ENCODE data around the gene LHCGR.
"Not testable (repeated sequence)": the region's sequence is repeated elsewhere in the genome, so short reads cannot be mapped to it uniquely, and the experiment has no call there.

The LHCGR gene

DNA sequence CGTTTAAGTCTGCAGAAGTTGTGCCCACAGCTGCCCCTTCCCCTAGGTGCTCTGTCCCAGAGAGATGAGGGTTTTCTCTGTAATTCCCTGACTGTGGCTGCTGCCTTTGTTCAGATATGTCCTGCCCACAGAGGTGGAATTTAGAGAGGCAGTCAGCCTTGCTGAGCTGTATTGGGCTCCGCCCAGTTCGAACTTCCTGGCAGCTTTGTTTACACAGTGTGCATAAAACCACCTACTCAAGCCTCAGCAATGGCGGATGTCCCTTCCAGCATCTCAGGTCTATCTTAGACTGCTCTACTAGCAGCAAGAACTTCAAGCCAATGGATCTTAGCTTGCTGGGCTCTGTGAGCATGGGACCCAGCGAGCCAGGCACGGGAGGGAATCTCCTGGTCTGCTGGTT lies 48.1 kb downstream of the LHCGR start:
- DNase-seq, result no peak

DNA sequence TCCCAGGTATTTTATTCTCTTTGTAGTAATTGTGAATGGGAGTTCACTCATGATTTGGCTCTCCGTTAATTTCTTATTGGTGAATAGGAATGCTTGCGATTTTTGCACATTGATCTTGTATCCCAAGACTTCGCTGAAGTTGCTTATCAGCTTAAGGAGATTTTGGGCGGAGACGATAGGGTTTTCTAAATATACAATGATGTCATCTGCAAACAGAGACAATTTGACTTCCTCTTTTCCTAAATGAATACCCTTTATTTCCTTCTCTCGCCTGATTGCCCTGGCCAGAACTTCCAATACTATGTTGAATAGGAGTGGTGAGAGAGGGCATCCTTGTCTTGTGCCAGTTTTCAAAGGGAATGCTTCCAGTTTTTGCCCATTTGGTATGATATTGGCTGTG lies 51.9 kb downstream of the LHCGR start:
- not testable (repeated sequence) for DNase-seq

DNA sequence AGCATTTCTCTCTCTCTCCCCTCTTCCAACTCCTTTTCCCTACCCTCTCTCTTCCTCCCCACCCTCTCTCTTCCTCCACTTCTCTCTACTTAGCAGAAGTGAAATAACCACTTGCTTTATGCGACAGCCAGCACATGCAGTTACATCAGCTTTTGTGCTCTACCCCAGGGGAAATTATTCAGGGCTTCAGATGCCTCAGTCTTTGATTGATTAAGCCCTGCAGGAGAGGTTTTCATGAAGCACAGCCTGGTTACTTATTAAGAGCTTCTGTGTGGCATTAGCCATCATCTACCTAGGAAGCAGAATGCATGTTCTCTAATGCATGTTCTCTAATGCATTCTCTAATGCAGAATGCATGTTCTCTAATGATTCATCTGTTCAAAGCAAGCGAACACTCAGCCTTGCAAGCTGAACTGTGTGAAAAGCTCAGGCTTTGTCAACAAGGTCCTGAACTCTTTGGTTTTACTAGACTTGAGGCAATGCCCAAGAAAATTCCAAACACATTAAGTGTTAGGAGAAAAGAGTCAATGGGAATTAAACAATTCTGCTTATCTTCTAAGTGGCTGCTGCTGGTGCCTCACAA lies 56.1 kb downstream of the LHCGR start:
- DNase-seq, result peak; percentile 52

DNA sequence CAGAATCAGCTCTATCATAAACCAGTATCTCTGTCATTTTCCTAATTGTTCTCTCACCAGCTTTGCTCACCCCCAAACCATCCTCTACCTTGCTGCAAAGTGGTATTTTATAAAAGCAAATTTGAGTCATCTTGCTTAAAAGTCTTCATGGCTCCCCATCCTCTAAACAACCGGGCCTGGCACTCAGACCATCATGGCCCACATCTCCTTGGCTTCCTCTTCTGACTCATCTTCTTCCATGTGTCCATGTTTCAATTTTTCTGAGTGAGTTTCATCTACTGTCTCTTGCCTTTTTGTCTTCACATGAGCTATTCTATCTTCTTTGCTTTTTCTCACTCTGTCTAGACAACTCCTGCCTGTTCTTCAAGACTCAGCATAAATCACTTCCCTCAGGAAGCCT lies 58.6 kb downstream of the LHCGR start:
- DNase-seq, result no peak

DNA sequence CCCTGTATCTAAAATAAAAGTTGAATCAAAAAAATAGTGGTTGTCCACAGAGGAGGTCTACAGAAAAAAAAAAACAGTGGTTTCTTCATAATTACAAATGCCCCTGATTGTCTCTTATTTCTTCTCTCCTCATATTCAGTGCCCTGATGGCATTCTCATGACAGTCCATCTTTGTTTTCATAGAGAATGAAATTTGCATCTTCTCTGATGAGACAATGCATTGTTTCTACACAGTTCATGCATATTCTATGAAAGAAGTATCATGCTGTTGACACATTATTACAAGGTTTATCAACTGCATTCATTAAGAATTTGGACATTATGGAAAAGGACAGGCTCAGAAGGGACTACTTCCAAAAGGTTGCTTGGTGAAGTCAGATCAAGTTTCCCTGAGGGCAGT lies 59.5 kb downstream of the LHCGR start:
- no peak for DNase-seq

DNA sequence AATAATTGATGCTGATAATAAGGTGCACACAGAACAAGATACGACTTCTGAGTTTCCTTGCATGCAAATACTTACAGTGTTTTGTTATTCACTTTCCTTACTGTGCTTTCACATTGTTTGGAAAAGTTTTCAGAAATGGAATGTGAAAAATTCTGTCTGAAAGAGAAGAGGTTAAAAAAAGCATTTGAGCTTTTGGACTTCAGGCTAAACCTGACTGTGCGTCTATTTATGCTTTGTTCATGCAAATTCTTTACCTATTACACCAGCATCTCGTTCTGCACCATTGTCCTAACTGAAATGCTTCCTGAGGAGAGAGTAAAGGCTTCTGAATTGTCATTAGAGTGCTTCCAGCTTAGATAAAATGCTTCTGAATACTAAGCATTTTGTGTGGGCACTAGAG lies 61.4 kb downstream of the LHCGR start:
- no peak for DNase-seq

DNA sequence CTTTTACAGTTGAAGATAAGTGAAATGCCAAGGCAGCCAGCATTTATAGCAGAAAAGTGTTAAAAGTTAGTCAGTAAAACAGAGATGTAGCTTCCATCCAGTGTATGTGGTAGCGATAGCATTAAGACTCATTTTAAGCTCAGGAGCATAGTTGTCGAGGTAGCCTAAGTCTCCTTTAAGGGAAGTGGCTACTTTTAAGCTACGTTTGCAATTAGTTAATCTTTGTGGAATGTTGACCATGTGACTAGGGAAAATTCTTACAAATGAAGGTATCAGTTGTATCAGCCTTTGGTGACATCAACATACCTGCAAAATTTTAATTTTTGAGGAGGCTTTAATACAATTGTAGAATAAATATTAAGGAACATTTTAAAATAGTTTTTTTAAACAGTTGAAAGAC lies 61.9 kb downstream of the LHCGR start:
- no peak for DNase-seq

DNA sequence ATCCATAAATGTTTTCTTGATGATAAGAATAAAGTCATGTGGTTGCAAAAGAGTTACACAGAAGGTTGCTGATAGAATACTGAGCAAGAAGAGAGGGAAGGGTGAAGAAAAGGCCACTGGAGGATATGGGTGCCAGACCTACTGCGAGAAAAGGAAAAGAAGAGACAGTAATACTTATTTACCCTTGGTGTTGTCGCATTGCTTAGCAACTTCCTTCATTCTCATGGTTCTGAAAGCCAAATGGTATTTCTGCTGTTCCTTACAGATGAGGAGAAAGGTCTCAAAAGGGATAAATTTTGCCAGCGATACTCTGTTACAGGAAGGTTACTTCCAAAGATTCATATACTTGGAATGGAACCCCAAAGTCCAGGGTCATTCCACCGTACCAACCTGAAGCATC lies 62.5 kb downstream of the LHCGR start:
- no peak for DNase-seq

DNA sequence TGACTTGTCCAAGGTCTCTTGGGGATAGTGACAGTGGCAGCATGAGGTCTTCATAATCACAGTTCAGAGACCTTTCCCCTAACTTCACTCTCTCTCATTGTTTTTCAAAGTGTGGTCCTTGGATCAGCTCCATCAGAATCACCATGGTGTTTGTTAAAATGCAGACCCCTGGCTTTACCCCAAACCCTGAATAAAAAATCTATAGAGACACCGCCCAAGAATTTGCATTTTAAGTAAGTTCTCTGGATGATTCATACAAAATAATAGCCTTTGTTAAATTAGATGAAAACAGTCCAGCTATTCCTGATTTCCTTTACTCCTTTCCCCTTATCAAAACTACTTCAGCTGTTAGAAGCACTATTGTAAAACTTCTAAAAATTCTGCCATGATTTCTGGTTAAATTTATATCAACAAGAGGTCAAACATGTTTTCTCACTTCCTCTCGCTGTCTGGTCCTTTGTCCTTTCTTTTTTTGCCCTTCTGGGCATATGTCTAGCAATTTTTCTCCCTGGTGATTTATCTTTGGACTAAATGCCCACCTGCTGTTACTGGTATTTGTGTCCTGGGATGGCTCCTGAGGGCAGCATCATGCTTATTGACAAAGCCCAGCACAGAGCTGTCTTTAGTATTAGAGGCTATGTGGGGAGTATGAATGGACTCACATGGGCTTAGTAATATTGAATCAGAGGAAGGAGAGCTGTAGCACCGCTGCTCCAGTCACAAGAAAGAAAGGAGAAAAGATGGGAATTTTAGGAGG lies 63.4 kb downstream of the LHCGR start:
- no peak for DNase-seq

DNA sequence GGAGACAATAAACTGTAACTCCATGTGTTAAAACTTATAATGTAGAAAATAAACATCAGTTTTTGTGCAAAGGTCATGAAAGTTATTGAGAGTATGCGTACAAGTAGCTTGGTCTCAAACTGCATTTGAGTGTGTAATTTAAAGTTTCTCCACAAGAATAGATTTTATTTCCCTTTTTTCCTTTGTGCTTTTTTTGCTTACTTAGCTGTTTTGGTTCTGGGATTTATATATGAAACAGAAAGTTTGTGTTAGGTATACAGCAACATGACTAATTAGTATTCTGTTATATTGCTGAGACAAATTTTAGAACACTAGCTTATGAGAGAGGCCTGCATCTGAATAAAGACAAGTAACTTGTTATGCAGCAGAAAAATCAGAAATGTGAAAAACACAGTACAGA lies 70.4 kb downstream of the LHCGR start:
- DNase-seq, result no peak

DNA sequence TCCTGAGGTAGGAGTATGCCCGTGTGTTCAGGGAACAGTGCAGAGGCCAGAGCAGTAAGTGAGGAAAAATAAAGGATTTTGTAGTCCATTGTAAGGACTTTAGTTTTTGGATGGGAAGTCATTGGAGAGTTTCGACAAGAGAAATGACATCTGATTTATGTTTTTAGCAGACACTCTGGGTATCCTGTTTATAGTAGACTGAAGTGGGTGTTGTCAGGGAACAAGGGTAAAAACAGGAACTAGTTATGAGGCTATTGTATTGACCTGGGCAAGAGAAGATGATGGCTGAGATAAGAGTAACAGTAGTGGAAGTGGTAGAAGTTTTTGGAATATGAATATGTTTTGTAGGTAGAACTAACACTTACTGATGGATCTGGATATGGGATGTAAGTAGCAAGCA lies 78.1 kb downstream of the LHCGR start:
- no peak for DNase-seq

DNA sequence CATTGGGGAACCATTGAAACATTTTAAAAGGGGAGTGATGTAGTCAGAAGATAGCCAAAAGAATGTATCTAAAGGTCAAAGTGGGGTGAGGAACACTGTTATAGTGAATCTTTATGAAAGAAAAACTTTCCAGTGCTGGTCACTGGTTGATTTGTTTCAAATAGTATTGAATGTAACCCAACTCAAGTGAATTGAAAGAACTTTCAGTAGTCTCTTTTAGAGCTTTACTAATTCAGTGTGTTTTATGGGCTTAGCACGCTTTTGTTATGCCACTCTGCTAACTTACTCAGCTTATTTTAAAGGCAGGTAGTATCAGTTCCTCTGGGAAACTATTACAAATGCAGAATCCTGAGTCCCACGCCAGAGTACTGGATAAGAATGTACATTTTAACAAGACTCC lies 80.6 kb downstream of the LHCGR start:
- no peak for DNase-seq

DNA sequence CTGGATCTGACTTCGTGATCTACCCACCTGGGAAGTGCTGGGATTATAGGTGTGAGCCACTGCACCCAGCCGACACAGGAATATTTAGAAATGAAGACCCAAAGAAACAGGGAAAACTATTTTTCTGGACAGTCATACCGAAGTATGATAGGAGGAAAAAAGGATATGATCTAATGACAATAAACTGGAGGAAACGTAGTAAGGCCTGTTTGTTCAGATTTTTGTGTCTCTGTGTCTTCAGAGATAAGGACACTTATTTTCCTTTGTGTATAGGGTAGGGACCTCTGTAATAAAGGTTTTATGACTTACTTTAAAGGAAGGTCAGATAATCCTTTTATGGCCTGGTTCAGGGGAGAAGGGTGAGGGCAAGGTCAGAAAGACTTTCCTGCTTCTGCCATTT lies 81.9 kb downstream of the LHCGR start:
- no peak for DNase-seq

DNA sequence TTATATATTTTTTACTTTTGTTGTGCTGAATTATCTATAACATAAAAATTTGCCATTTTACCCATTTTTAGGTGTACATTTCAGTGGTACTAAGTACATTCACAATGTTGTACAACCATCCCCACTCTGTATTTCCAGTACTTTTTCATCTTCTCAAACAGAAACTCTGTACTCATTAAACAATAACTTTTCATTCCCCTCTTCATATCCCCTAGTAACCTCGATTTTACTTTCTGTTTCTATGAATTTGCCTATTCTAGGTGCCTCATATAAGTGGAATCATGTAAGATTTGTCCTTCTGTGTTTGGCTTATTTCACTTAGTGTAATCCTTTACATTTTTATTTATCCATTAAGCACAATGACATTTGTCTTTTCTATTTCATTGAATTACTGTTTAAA lies 86.5 kb downstream of the LHCGR start:
- no peak for DNase-seq

DNA sequence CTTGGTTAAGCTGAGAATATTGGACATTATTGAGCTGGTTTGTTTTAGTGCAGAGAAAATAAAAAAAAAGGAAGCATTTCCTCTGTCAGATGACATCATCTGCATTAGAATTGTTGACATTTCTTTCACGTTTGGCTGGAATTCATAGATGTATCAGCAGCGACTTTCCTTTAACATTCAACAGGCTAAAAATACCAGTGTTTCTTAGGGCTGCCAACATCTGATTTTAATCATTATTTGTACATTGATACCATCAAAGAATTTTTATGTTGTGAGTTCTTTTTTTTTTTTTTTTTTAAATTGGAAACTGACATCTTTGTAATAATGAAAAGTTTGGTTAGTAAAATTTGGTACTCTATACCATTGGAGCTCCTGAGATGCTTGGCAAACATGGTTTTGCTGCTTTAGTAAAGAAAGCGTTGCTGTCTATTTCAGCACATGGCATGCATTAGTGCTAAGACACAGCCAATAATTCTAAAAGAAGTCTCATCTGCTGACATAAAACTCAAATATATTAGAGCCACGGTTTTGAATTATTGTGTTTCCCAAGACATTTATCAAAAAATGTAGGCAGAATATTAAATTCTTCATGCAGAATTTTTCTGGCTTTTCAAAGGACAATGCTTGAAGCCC lies 104.2 kb downstream of the LHCGR start:
- DNase-seq, result no peak

DNA sequence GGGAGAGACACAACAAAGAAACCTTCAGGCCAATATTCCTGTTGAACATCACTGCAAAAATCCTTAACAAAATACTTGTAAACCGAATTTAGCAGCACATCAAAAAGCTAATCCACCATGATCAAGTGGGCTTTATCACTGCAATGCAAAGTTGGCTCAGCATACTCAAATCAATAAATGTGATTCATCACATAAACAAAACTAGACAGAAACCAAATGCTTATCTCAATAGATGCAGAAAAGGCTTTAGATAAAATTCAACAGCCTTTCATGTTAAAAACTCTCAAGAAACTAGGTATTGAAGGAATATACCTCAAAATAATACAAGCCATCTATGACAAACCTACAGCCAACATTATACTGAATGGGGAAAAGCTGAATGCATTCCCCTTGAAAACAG lies 117.3 kb downstream of the LHCGR start:
- DNase-seq, result no peak
